Rectal smooth muscle tissue (tissue), 1 donor: Measurements from ENCODE around the gene BSCL2.
A peak's percentile ranks its signal among the peaks of the same experiment; 100 is the strongest.
"Not testable (repeated sequence)": the region's sequence is repeated elsewhere in the genome, so short reads cannot be mapped to it uniquely, and the experiment has no call there.

Experiments
- H3K27ac ChIP-seq: one replicate; pipeline ENCODE4 v1.7.0; 2013; ENCODE audit warnings: low read depth, low read length, inconsistent platforms
- H3K27me3 ChIP-seq: one replicate; pipeline ENCODE4 v1.7.0; 2013; ENCODE audit warnings: low read length; ENCODE audit not compliant: control insufficient read depth, insufficient read depth
- H3K36me3 ChIP-seq: one replicate; pipeline ENCODE4 v1.7.0; 2013; ENCODE audit warnings: low read length; ENCODE audit not compliant: control insufficient read depth, insufficient read depth
- H3K4me1 ChIP-seq: one replicate; pipeline ENCODE4 v1.7.0; 2013; ENCODE audit warnings: low read length; ENCODE audit not compliant: control insufficient read depth, insufficient read depth
- H3K4me3 ChIP-seq: one replicate; pipeline ENCODE4 v1.7.0; 2013; ENCODE audit warnings: low read length
- H3K9ac ChIP-seq: one replicate; pipeline ENCODE4 v1.7.0; 2013; ENCODE audit warnings: low read length

BSCL2 gene

GRCh38 chr11:62675415-62675814, 31.8 kb downstream of the BSCL2 start:
- H3K27me3 ChIP-seq, H3K4me3 ChIP-seq, H3K4me1 ChIP-seq, H3K27ac ChIP-seq, H3K9ac ChIP-seq: not testable (repeated sequence)
- peaks cover 13% of the 10 kb centered on the region for H3K36me3 ChIP-seq

- peaks cover 8% of the 10 kb centered on the region for H3K4me1 ChIP-seq
- no peaks in the 10 kb centered on the region for H3K27me3 ChIP-seq
- H3K27ac ChIP-seq, result no peak overlapping the region
- no peak overlapping the region for H3K9ac ChIP-seq
- H3K4me3 ChIP-seq, result no peak overlapping the region
- H3K36me3 ChIP-seq, result peaks cover 13% of the 10 kb centered on the region
Measured at GRCh38 chr11:62673196-62673525, 34.1 kb downstream of the BSCL2 start.

DNA sequence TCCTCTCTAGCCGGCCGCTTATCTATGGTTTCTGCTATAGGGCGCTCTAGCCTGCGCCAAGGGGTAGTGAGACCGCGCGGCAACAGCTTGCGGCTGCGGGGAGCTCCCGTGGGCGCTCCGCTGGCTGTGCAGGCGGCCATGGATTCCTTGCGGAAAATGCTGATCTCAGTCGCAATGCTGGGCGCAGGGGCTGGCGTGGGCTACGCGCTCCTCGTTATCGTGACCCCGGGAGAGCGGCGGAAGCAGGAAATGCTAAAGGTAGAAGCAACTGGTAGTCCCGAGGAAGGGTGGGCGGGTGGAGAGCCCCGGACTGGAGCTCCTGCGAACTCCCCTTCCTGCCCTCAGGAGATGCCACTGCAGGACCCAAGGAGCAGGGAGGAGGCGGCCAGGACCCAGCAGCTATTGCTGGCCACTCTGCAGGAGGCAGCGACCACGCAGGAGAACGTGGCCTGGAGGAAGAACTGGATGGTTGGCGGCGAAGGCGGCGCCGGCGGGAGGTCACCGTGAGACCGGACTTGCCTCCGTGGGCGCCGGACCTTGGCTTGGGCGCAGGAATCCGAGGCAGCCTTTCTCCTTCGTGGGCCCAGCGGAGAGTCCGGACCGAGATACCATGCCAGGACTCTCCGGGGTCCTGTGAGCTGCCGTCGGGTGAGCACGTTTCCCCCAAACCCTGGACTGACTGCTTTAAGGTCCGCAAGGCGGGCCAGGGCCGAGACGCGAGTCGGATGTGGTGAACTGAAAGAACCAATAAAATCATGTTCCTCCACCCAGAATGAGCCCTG, 35.4 kb downstream of the BSCL2 start, which contains the start of the genes LBHD1 and UQCC3:
Gene LBHD1 (minus strand): TSS at position 660 of the 782 bp plus-strand sequence. CDS start 2,236 bp downstream, outside the sequence.
Gene UQCC3 (plus strand): TSS at position 66 of the 782 bp plus-strand sequence. CDS start 73 bp downstream, at position 139.
- H3K4me1 ChIP-seq, result peaks cover 11% of the 10 kb centered on the region
- H3K36me3 ChIP-seq, result peaks cover 13% of the 10 kb centered on the region
- peak within 1 kb of the TSS; percentile 95 for H3K9ac ChIP-seq
- H3K27me3 ChIP-seq, result no peaks in the 10 kb centered on the region
- H3K4me3 ChIP-seq, result peak within 1 kb of the TSS; percentile 90
- peak within 1 kb of the TSS; percentile 91 for H3K27ac ChIP-seq

- Histone ChIP-seq H3K4me3 (peak overlapping the region; percentile 90), H3K4me1 (peaks cover 17% of the 10 kb centered on the region), H3K36me3 (peaks cover 15% of the 10 kb centered on the region)
Measured at GRCh38 chr11:62671236-62671607, 36.0 kb downstream of the BSCL2 start.

DNA sequence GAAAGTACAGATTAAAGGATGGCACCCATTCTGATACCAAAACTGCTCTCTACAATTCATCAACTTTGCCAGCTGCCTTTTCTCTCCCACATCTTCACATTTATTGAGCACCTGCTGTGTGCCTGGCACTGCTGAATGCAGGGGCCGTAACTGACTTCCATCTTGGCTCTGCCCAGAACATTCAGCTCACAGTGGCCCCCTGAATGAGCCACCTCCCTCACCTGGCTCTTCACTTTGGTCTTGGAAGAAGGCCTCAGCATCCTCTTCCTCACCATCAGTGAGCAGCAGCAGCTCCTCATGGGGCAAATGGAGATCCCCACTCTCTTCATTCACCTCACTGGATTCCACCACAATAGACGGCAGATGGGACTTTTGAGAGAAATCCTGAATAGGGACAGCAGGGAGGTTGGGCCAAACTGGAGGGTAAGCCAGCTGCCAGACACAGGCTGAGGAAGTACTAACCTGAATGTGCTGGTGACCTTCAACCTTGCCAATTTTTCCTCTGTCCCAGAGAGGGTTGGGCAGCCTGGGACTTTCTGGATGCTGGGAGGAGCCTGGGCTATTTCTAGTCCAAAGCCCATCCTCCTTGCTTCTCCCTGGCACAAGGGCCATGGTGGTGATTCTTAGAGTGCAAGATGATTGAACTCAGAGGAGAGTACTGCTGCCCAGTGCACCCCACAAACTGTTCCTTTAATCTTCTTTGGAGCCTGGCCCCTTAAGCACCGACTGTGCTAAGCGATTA, 37.6 kb downstream of the BSCL2 start:
- no peak overlapping the region for H3K27ac ChIP-seq
- peaks cover 19% of the 10 kb centered on the region for H3K4me1 ChIP-seq
- H3K9ac ChIP-seq, result no peak overlapping the region
- no peaks in the 10 kb centered on the region for H3K27me3 ChIP-seq
- no peak overlapping the region for H3K4me3 ChIP-seq
- peaks cover 13% of the 10 kb centered on the region for H3K36me3 ChIP-seq

More at GRCh38 chr11:62671236-62671607, 36.0 kb downstream of the BSCL2 start:
- H3K27ac ChIP-seq, result peak overlapping the region; percentile 91
- no peaks in the 10 kb centered on the region for H3K27me3 ChIP-seq
- H3K9ac ChIP-seq, result peak overlapping the region; percentile 95

DNA sequence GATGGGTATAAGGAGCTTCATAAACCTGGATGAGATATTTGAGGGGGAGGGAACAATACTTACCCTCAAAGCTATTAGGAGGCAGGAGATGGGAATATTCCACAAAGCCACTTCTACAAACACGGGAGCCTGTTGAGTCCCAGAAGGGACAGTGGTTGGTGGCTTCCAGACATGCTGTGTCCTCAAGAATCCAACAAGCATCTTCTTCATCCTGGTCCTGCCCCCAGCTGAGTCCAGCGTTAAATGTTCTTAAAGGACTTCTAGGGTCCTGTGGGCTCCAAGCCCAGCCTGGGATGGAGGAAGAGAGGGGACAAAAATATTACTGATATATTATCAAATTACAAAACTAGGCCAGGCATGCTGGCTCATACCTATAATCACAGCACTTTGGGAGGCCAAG, 39.8 kb downstream of the BSCL2 start:
- Histone ChIP-seq H3K27me3 (no peaks in the 10 kb centered on the region), H3K9ac (no peak overlapping the region), H3K4me1 (peaks cover 17% of the 10 kb centered on the region), H3K27ac (no peak overlapping the region), H3K36me3 (peaks cover 11% of the 10 kb centered on the region), H3K4me3 (peak overlapping the region; percentile 94)

DNA sequence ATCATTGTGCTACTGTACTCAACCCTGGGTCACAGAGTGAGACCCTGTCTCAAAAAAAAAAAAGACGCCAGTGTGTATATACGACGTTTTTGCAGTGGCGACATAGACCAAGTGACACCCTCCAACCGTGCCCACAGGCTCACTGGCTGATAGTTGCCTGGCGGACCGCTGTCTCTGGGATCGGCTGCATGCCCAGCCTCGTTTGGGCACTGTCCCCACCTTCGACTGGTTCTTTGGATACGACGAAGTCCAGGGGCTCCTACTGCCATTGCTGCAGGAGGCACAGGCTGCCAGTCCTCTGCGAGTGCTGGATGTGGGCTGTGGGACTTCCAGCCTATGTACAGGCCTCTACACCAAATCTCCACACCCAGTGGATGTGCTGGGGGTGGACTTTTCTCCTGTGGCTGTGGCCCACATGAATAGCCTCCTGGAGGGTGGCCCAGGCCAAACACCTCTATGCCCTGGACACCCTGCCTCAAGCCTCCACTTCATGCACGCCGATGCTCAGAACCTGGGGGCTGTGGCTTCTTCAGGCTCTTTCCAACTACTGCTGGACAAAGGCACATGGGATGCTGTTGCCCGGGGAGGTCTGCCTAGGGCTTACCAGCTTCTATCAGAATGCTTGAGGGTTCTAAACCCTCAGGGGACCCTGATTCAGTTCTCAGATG, 40.8 kb downstream of the BSCL2 start:
- Histone ChIP-seq H3K4me3 (peak overlapping the region; percentile 94), H3K4me1 (peaks cover 17% of the 10 kb centered on the region), H3K27ac (peak overlapping the region; percentile 89), H3K9ac (peak overlapping the region; percentile 24), H3K27me3 (no peaks in the 10 kb centered on the region), H3K36me3 (peaks cover 11% of the 10 kb centered on the region)

- Histone ChIP-seq H3K36me3 (peaks cover 11% of the 10 kb centered on the region), H3K27me3 (no peaks in the 10 kb centered on the region), H3K4me1 (peaks cover 17% of the 10 kb centered on the region), H3K9ac (peak overlapping the region; percentile 76), H3K27ac (peak overlapping the region; percentile 89), H3K4me3 (peak overlapping the region; percentile 94)
Measured at GRCh38 chr11:62665599-62666258, 41.5 kb downstream of the BSCL2 start.

- H3K4me3 ChIP-seq, result peak within 1 kb of the TSS; percentile 94
- H3K9ac ChIP-seq, result peak within 1 kb of the TSS; percentile 76
- H3K27ac ChIP-seq, result peak within 1 kb of the TSS; percentile 89
- peaks cover 17% of the 10 kb centered on the region for H3K4me1 ChIP-seq
- peaks cover 11% of the 10 kb centered on the region for H3K36me3 ChIP-seq
- no peaks in the 10 kb centered on the region for H3K27me3 ChIP-seq
Measured at GRCh38 chr11:62665075-62665598, 42.1 kb downstream of the BSCL2 start, which contains the start of the genes C11orf98 and CSKMT. C11orf98 (minus strand) TSS chr11:62665210; CDS start chr11:62665169, 41 bp downstream. CSKMT (plus strand) TSS chr11:62665312; CDS start chr11:62665880, 568 bp downstream.

DNA sequence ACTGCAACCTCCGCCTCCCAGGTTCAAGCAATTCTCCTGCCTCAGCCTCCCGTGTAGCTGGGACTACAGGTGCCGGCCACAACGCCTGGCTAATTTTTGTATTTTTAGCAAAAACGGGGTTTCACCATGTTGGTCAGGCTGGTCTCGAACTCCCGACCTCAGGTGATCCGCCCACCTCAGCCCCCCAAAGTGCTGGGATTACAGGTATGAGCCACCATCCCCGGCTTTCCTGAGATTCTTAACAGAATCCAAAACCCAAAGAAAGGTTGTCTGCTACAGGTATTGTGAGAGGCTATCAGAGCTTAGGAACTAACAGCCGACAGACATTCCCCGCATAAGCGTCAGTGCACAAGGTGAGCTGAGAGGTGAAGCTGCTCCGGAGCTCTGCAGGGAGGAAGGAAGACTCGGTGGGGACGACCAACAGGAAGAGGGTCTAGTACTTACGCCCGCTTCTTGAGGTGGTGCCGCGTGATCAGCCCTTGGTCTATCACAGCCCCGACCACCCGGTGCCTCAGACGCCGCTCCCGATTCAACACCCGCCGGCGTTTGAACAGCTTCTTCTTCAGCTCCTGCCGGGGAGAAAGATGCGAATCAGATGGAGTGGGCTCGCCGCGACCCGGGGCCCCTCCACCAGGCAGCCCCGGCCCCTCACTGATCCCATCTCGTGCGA, 42.7 kb downstream of the BSCL2 start:
- Histone ChIP-seq H3K9ac (peak overlapping the region; percentile 42), H3K27ac (peak overlapping the region; percentile 89), H3K36me3 (peaks cover 11% of the 10 kb centered on the region), H3K4me1 (peaks cover 17% of the 10 kb centered on the region), H3K27me3 (no peaks in the 10 kb centered on the region), H3K4me3 (peak overlapping the region; percentile 86)

DNA sequence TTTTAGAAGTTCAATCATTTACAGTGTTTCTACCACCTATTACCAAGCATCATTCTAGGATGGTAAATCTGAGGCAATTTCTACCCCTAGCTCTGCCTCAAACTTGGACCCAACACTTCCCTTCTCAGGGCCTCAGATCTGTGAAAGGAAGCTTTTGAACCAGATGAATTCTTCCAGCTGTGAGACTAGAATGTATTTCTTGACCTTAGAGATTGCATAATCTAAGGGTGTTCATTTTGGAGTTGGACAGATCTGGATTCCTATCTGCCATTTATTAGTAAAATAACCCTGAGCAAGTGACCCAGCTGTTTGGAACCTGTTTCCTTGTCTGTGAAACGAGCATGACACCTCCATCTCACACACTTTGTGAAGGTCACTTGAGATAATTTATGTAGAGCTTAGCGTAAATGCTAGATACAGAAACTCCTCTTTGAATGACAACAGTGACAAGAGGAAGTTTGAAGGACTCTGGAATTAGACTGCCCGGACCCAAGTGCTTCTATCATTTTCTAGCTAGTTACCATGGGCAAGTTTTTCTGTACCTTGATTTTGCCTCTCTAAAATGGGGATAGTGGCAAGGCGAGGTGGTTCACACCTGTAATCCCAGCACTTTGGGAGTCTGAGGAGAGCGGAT, 50.3 kb downstream of the BSCL2 start:
- Histone ChIP-seq H3K9ac (no peak overlapping the region), H3K27me3 (no peaks in the 10 kb centered on the region), H3K4me3 (no peak overlapping the region), H3K4me1 (peaks cover 6% of the 10 kb centered on the region), H3K27ac (no peak overlapping the region), H3K36me3 (no peaks in the 10 kb centered on the region)
